HCT116 (cell line): ENCODE measurements around the gene CDC45. TPM values are rescaled to one million over a fixed set of nuclear protein-coding genes. Genes with fewer than 3 reads are reported as not detected.

Experiments
- ATAC-seq: fragments of 200-7000 bp; cut with Tn5 transposase; 2 replicates; pipeline ENCODE4 v1.9.1; 2020; ENCODE audit warnings: mild to moderate bottlenecking, moderate library complexity
- BruUV-seq: library from RNA; stranded (reverse); fragments of 400-500 nt; replicated peaks from 2 replicates; lab custom pipeline; 2021; lab: Mats Ljungman, UMichigan
- CTCF ChIA-PET: fragments of 300-600 bp; sonication (Branson Sonifier 250); formaldehyde crosslinking; loops from one replicate; lab custom pipeline; 2021; ENCODE audit warnings: antibody characterized with exemption; lab: Charles Lee
- POLR2A ChIA-PET: fragments of 300-600, 350-600 bp; sonication (Branson Sonifier 250); formaldehyde crosslinking; loops from one replicate; lab custom pipeline; 2021; ENCODE audit warnings: antibody characterized with exemption; lab: Charles Lee
- RAD21 ChIA-PET, 2 experiments: fragments of 300-600 bp; sonication (Branson Sonifier 250); formaldehyde crosslinking; loops; one replicate each; lab custom pipeline; 2023; ENCODE audit warnings: low total read pairs in 2 of 2; ENCODE audit not compliant: uncharacterized antibody in 2 of 2, unreplicated experiment in 2 of 2, low non-redundant PET in 1 of 2; lab: Charles Lee
- DNase-seq: peaks from one replicate; pipeline ENCODE4 v3.0.0-alpha.2; 2010; ENCODE audit warnings: low read depth, low spot score
- H2AFZ ChIP-seq: fragments of 200-600 bp; shearing (Covaris generic), sonication (generic); 2 replicates; pipeline ENCODE4 v1.6.1; 2017; ENCODE audit warnings: low read depth, mixed run types, mixed read lengths, antibody characterized with exemption, low read length; ENCODE audit not compliant: poor library complexity, severe bottlenecking
- H3K27ac ChIP-seq: 2 replicates; pipeline ENCODE4 v1.5.1; 2012; ENCODE audit warnings: low read depth, low read length
- H3K27me3 ChIP-seq: fragments of 200-600 bp; sonication (generic); 2 replicates; pipeline ENCODE4 v1.6.1; 2016; ENCODE audit warnings: mixed run types, low read length, mixed read lengths; ENCODE audit not compliant: insufficient read depth
- H3K36me3 ChIP-seq, 2 experiments: fragments of 200-500 bp in 1 of 2; fragments of 200-600 bp in 1 of 2; sonication (Bioruptor generic) in 1 of 2; sonication (generic) in 1 of 2; 2 replicates each; pipeline versions ENCODE4 v1.5.1 to v1.6.1; 2014 to 2016; ENCODE audit warnings: low read length in 2 of 2, inconsistent platforms in 1 of 2, mixed read lengths in 1 of 2, mixed run types in 1 of 2; ENCODE audit not compliant: insufficient read depth in 2 of 2, control insufficient read depth in 1 of 2
- H3K4me1 ChIP-seq, 2 experiments: fragments of 200-600 bp in 1 of 2; sonication (generic) in 1 of 2; 2 replicates each; pipeline versions ENCODE4 v1.5.1 to v1.6.1; 2012 to 2017; ENCODE audit warnings: low read length in 2 of 2, inconsistent platforms in 1 of 2, mild to moderate bottlenecking in 1 of 2, mixed read lengths in 1 of 2, mixed run types in 1 of 2, moderate library complexity in 1 of 2; ENCODE audit not compliant: insufficient read depth in 2 of 2, control insufficient read depth in 1 of 2
- H3K4me2 ChIP-seq: fragments of 200-600 bp; sonication (generic); 2 replicates; pipeline ENCODE4 v1.6.1; 2017; ENCODE audit warnings: mixed run types, low read length, mixed read lengths
- H3K4me3 ChIP-seq, 2 experiments: fragments of 200-600 bp in 1 of 2; sonication (generic) in 1 of 2; replicated peaks in 1 of 2; 2 replicates each; pipeline ENCODE4 v1.5.1; 2011 to 2016; ENCODE audit warnings: low read length in 2 of 2, control low read depth in 1 of 2, low read depth in 1 of 2, mild to moderate bottlenecking in 1 of 2, mixed read lengths in 1 of 2, mixed run types in 1 of 2
- H3K79me2 ChIP-seq: fragments of 200-600 bp; sonication (generic); 2 replicates; pipeline ENCODE4 v1.6.1; 2017; ENCODE audit warnings: mild to moderate bottlenecking, mixed run types, low read length, moderate library complexity, mixed read lengths; ENCODE audit not compliant: insufficient read depth
- H3K9ac ChIP-seq: fragments of 200-600 bp; sonication (generic); 2 replicates; pipeline ENCODE4 v1.6.1; 2016; ENCODE audit warnings: low read length, mixed read lengths
- H3K9me2 ChIP-seq: fragments of 200-600 bp; sonication (generic), shearing (Covaris generic); 2 replicates; pipeline ENCODE4 v1.6.1; 2017; ENCODE audit warnings: mixed run types, mild to moderate bottlenecking, moderate library complexity; ENCODE audit not compliant: insufficient read depth
- H3K9me3 ChIP-seq, 2 experiments: fragments of 200-500 bp in 1 of 2; fragments of 200-600 bp in 1 of 2; sonication (Bioruptor generic) in 1 of 2; sonication (generic) in 1 of 2; 2 replicates each; pipeline ENCODE4 v1.6.1; 2014 to 2017; ENCODE audit warnings: low read length in 2 of 2, mixed read lengths in 2 of 2, inconsistent platforms in 1 of 2, low read depth in 1 of 2, mild to moderate bottlenecking in 1 of 2, mixed run types in 1 of 2, moderate library complexity in 1 of 2; ENCODE audit not compliant: control insufficient read depth in 1 of 2, insufficient read depth in 1 of 2
- H4K20me1 ChIP-seq: fragments of 200-600 bp; sonication (generic), shearing (Covaris generic); 2 replicates; pipeline ENCODE4 v1.6.1; 2017; ENCODE audit warnings: mixed run types, mild to moderate bottlenecking, moderate library complexity; ENCODE audit not compliant: insufficient read depth
- ATF3 ChIP-seq: IDR thresholded peaks from 2 replicates; pipeline ENCODE4 v1.6.1; 2012
- CTCF ChIP-seq, 3 experiments: fragments of 200-600 bp in 1 of 3; sonication (generic) in 1 of 3; IDR thresholded peaks in 2 of 3; conservative IDR thresholded peaks in 1 of 3; 2 replicates each; pipeline ENCODE4 v1.5.1; 2012 to 2017; ENCODE audit warnings: low read depth in 2 of 3, low read length in 2 of 3, antibody characterized with exemption in 1 of 3, borderline replicate concordance in 1 of 3, control low read depth in 1 of 3, mild to moderate bottlenecking in 1 of 3, mixed read lengths in 1 of 3, mixed run types in 1 of 3, moderate library complexity in 1 of 3; ENCODE audit not compliant: insufficient read depth in 1 of 3
- ELF1 ChIP-seq: IDR thresholded peaks from 2 replicates; pipeline ENCODE4 v1.6.1; 2012; ENCODE audit warnings: low read depth, borderline replicate concordance
- MAX ChIP-seq: IDR thresholded peaks from 2 replicates; pipeline ENCODE4 v1.6.1; 2012
- RAD21 ChIP-seq: IDR thresholded peaks from 2 replicates; pipeline ENCODE4 v1.6.1; 2012; ENCODE audit warnings: low read depth, mild to moderate bottlenecking
- REST ChIP-seq: IDR thresholded peaks from 2 replicates; pipeline ENCODE4 v1.6.1; 2012; ENCODE audit warnings: low read depth
- SIN3A ChIP-seq: IDR thresholded peaks from 2 replicates; pipeline ENCODE4 v1.6.1; 2012; ENCODE audit warnings: low read depth
- TCF7L2 ChIP-seq: IDR thresholded peaks from 2 replicates; pipeline ENCODE4 v1.7.0; 2011; ENCODE audit warnings: borderline replicate concordance, inconsistent platforms; ENCODE audit not compliant: insufficient read depth, insufficient read length; ENCODE audit errors: extremely low read depth
- intact Hi-C: fragments of 100-400 bp; cut with micrococcal nuclease; formaldehyde crosslinking; loops from 2 replicates; pipeline ENCODE4 v1.10.0; 2022
- total RNA-seq: library from RNA; stranded (reverse); gene quantifications from one replicate; pipeline ENCODE4 v1.2.1, GENCODE V29; 2021; ENCODE audit not compliant: unreplicated experiment

CDC45 gene
- total RNA-seq, 1 experiment from 2014 or later: 43.4 TPM

GRCh38 chr22:19454156-19454555 is 25.6 kb upstream of the CDC45 start:
- no peaks in the 10 kb centered on the region for H3K4me1 ChIP-seq
- H3K4me3 ChIP-seq: no peak overlapping the region
- intact Hi-C loops: no loop called here
- H3K9me2 ChIP-seq: no peaks in the 10 kb centered on the region
- CTCF ChIA-PET: interaction anchor here (1.4 kb wide), 1 partner anchor 20 kb away, joined by 3 read pairs; no protein-coding TSS in a partner anchor
- POLR2A ChIA-PET: no interaction called here
- no peaks in the 10 kb centered on the region for H3K9me3 ChIP-seq
- TF ChIP-seq ELF1 (no peak), SIN3A (no peak), CTCF (IDR thresholded peaks at IDR 0.05 in 2 of 3, conservative IDR thresholded peaks at IDR 0.05 in 1 of 3; ENCODE audit: borderline replicate concordance in 1 of 3, insufficient read depth in 1 of 3, low read depth in 2 of 3, low read length in 2 of 3) (no peak), MAX (no peak), REST (no peak), ATF3 (no peak), RAD21 (no peak), TCF7L2 (no peak)
- TF ChIP-seq, all 23 proteins: peak for 0
- Histone ChIP-seq H3K27ac (no peak overlapping the region), H4K20me1 (no peaks in the 10 kb centered on the region), H2AFZ (no peak overlapping the region), H3K79me2 (peaks cover 3% of the 10 kb centered on the region; the same call in 1 of the 2 replicates), H3K36me3 (peaks cover 47 to 51% of the 10 kb centered on the region in 2 experiments), H3K9ac (no peak overlapping the region), H3K27me3 (no peaks in the 10 kb centered on the region), H3K4me2 (no peak overlapping the region)
- DNase-seq (no peak), ATAC-seq (no peak)
- RAD21 ChIA-PET: no interaction called here
- BruUV-seq: no TSS peak
